MM.1S (cell line): ENCODE measurements around the gene PRKAR1B.

Experiments used
- CTCF ChIP-seq: fragments of 300-600 bp; sonication (generic); IDR thresholded peaks from 2 replicates; pipeline ENCODE4 v1.5.1; 2016; ENCODE audit warnings: antibody characterized with exemption, low read length, mixed read lengths
- EZH2 ChIP-seq: fragments of 300-600 bp; sonication (generic); optimal IDR thresholded peaks from 2 replicates; pipeline ENCODE3; 2017; ENCODE audit warnings: low read depth, mild to moderate bottlenecking, antibody characterized with exemption, low read length, mixed read lengths

GRCh38 chr7:699476-700170 is 27.5 kb downstream of the PRKAR1B start:
- TF ChIP-seq CTCF (no peak), EZH2 (no peak)
